NCI-H1105 (cell line): ENCODE results near the gene CHST11.
"Not testable (repeated sequence)": the region's sequence is repeated elsewhere in the genome, so short reads cannot be mapped to it uniquely, and the experiment has no call there.

ENCODE experiments used
- DNase-seq: peaks from one replicate; lab custom pipeline; 2025; lab: John Stamatoyannopoulos, UW

Gene CHST11

GRCh38 chr12:104564662-104565061 lies 107.9 kb downstream of the CHST11 start:
- DNase-seq: not testable (repeated sequence)

- DNase-seq: no peak
Measured at GRCh38 chr12:104565606-104566243, 109.0 kb downstream of the CHST11 start.

- DNase-seq: no peak
Measured at GRCh38 chr12:104566244-104566993, 109.7 kb downstream of the CHST11 start.

GRCh38 chr12:104567832-104568486 lies 111.2 kb downstream of the CHST11 start:
- no peak for DNase-seq

GRCh38 chr12:104568487-104568868 lies 111.7 kb downstream of the CHST11 start:
- no peak for DNase-seq

GRCh38 chr12:104568935-104569334 lies 112.2 kb downstream of the CHST11 start:
- no peak for DNase-seq

GRCh38 chr12:104569346-104570173 lies 112.8 kb downstream of the CHST11 start:
- no peak for DNase-seq

- no peak for DNase-seq
Measured at GRCh38 chr12:104570174-104570907, 113.6 kb downstream of the CHST11 start.

GRCh38 chr12:104571328-104571727 lies 114.6 kb downstream of the CHST11 start:
- no peak for DNase-seq

GRCh38 chr12:104574353-104574752 lies 117.6 kb downstream of the CHST11 start:
- not testable (repeated sequence) for DNase-seq

- DNase-seq: not testable (repeated sequence)
Measured at GRCh38 chr12:104574758-104575157, 118.0 kb downstream of the CHST11 start.

GRCh38 chr12:104575442-104576186 lies 118.9 kb downstream of the CHST11 start:
- no peak for DNase-seq

- no peak for DNase-seq
Measured at GRCh38 chr12:104576187-104576778, 119.5 kb downstream of the CHST11 start.

GRCh38 chr12:104576980-104577580 lies 120.3 kb downstream of the CHST11 start:
- no peak for DNase-seq

- no peak for DNase-seq
Measured at GRCh38 chr12:104577581-104577981, 120.8 kb downstream of the CHST11 start.

- DNase-seq: no peak
Measured at GRCh38 chr12:104578453-104578852, 121.7 kb downstream of the CHST11 start.

GRCh38 chr12:104579718-104580495 lies 123.2 kb downstream of the CHST11 start:
- no peak for DNase-seq

GRCh38 chr12:104581005-104581570 lies 124.3 kb downstream of the CHST11 start:
- no peak for DNase-seq

GRCh38 chr12:104582739-104583138 lies 126.0 kb downstream of the CHST11 start:
- no peak for DNase-seq
